Measurements from ENCODE around the gene SPACDR.

SPACDR gene

DNA sequence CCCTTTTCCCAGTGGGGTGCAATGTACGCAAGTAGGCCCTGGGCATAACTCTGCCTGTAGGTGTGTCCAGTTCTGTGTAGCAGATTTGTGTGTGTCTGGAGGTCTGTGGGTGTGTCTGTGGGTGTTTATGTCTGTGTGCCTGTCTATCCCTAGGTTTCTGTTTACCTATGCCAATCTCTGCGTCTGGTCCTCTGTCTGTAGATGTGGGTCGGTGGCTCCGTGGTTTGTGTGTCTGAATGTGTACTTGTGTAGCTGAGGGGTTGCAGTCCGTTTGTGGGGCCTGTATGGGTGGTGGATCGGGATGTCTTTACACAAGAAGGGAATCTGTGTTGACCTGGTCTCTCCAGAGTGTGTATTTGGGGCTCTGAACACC, 20.6 kb upstream of the SPACDR start:
- DNase-seq = no peak

DNA sequence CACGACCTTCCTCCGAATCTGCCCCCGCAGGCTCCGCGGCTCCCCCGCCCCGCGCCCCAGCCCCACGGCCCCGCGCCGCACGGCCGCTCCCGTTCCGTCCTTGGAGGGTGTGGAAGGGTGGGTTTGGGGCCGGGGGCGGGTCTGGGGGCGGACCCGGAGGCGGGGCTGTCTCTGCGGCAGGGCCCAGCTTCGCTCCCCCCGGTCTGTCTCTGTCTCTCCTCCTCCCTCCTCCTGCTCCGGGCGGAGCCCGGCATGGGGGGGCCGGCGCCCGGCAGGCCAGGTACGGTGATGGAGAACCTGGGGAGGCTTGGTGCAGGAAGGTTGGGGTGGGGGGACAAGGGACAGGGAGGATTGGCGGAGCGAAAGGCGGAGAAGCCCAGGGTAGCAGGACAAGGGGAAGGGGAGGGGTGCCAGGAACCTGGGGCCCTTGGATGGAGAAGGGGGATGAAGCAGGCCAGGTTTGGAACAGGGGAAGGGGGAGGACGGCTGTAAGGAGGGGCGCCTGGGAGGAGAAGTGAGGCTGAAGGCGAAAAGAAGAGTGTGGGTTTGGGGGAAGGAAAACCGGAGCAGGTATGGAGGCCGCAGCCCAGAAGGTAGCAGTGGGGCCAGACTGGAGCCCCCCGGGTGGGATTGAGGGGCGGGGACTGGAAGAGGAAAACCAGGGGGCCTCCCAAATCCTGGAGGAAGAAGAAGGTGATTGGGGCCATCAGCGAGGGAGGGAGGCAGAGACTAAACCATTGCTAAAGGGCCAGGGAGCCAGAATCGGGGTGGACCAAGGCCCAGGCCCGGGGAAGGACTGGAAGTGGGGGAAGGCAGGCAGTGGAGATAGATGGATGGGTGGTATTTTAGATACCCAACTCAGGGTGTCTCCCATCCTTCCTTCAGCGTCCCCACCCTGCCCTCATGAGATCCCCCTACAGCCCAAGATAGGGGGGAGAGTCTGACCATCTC, 19.9 kb upstream of the SPACDR start, which contains the start of gene NYAP1:
TSS of gene NYAP1 (plus strand) at position 206 of the 951 bp plus-strand sequence. CDS start 1,385 bp downstream, outside the sequence.
- DNase-seq = peak; percentile 56 to 63

DNA sequence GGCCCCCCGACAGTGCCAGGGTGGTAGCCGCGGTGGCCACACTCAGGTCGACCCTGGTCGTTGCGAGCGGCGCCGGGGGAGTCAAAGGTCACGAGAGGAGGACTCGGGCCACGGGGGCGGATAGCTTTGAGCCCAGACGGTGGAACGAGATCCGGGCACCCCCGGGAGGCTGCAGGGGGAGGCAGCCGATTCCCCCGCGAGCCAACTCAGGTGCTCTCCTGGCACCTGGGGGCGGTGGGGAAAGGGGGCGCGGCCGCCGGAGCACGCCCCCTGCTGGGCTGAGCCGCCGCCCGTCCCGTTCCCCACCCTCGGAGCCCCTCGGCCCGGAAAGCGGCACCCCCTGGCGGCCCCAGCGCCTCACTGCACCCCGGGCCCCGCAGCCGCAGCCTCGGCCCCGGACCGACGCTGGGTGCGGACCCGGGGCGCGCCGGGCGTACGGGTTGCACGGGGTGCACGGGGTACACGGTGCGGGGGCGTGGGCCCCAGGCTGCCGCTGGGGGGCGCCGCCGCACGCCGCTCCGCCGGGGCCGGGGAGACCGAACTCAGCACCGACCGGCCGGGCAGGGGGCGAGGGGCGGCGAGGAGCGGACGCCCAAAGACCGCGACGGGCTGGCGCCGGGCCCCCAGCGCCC, 19.1 kb upstream of the SPACDR start:
- peak; percentile 82 to 86 for DNase-seq

DNA sequence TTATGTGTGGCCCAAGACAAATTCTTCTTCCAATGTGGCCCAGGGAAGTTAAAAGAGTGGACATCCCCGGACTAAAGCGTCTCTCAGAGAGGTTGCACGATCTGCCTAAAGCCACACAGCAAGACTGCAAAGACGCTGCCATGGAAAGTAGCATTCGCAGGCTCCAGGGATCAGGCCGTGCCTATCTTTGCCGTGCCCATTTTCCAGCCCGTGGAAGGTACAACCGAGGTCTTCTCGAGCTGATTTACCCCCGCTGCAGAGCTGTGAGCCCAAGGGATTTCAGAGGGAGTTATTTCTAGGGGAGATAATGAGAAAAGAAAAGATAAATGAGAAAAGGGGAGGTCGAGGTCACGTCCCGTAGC, 18.6 kb upstream of the SPACDR start:
- DNase-seq = no peak

DNA sequence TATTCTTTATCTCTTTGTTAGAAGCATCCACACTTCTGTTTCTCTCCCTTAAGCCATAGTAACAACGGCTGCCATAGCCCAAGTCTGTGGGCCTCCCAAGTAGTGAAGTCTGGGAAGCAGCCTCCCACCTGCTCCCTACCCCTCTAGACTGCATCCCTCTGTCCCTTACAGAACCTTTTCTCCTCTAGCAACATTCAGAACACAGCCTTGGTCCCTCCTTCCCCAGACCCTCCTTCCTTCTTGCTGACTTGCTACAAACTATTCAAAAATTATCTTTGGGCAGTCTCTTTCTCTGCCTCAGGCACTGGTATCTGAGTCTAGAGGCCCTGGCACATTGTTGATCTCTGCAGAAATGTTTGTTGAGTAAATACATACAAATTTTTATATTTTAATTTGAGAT, 17.4 kb upstream of the SPACDR start:
- no peak for DNase-seq

DNA sequence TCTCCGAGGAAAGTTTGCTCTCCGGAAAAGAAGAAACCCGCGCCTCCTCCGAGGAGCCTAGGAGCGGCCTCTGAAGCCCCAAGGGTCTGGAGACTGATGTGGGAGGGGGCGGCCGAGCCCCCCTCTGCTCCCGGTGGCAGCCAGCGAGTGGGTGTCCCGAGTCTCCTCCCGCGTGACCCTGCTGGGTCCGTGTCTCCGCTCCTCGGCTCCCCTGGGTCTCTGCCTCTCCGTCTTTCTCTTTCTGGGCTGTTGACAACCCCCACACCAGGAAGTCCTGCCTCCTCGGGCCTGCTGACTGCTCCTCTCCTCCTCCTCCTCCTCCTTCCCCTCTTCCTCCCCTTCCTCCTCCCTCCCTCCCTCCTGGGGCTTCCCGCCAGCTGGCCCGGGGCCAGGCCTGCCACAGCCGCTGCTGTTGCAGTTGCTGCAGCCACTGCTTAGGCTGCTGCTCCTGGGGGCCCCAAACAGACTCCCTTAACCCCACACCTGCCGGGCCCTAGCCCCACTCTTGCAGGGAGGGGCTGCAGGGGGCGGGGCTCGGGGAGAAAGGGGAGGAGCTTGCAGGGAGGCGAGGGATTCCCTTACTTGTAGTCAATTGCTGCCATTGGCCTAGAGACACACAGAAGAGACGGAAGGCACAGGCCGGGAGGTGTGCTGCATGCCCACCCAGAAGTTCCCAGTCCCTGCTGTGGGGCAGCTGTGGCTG, 15.0 kb upstream of the SPACDR start, which contains the start of gene TSC22D4:
TSS of gene TSC22D4 (minus strand) at position 257 of the 703 bp plus-strand sequence. CDS start 1,176 bp downstream, outside the sequence.
- DNase-seq = peak; percentile 93

DNA sequence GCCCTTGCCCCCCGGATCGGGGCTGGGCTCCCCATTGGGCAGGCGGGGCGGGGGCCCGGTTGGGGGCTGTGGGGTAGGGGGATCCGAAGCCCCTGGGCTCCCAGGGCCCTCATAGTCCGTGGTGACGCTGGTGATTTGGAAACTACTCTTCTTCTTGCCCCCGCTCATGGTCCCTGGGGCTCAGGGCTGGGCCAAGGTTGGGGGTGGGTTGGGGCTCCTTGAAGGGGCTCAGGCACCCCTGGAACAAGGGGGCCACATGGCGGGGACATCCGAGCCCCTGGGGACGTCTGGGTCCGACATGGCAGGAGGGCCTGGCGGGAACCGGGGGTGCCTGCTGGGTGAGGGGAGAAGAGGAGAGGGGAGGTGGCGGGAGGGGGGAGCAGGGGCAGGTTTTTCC, 13.8 kb upstream of the SPACDR start:
- DNase-seq = no peak

DNA sequence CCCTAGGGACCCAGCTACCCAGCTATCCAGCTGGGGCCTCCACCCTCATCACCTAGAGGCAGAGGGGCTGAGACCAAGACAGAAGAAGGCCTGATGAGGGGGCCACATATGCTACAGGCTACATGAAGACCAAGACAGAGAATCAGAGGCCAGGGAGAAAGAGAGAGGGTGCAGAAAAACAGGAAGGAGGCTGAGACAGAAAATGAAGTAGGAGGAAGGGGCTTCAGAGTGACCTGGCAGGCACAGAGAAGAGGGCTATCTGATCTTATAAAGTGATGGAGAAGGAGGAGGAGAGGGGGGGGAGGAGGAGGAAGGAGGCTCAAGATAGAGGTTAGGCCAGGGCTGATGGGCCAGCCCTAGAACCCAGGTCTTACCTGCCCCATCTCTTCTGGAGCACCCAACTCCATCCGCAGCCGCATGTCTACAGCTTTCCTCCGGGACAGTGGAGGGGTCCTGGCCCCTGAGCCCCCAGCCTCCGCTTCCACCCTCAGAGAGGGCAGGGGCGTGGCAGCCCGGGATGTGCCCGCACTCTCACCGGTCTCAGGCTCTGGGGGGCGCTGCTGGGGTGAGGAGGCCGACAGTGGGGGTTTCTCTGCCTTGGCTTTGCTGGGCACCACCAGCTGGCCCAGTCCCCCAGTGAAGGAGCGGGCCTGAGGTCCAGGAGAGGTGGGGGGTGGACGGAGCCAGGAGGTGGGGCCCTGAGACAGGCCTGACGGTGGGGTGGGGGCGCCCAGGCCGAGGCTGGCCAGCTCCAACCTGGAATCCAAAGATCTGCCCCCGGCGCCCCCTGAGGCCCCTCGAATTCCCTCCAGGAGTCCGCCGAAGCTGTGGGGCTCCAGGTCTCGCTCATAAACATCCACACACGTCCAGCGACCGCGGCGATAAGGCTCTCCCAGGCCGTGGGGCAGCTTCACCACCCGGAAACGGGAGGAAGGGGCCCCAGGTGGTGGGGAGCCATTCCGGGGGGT, 13.1 kb upstream of the SPACDR start:
- peak; percentile 23 to 45 for DNase-seq

DNA sequence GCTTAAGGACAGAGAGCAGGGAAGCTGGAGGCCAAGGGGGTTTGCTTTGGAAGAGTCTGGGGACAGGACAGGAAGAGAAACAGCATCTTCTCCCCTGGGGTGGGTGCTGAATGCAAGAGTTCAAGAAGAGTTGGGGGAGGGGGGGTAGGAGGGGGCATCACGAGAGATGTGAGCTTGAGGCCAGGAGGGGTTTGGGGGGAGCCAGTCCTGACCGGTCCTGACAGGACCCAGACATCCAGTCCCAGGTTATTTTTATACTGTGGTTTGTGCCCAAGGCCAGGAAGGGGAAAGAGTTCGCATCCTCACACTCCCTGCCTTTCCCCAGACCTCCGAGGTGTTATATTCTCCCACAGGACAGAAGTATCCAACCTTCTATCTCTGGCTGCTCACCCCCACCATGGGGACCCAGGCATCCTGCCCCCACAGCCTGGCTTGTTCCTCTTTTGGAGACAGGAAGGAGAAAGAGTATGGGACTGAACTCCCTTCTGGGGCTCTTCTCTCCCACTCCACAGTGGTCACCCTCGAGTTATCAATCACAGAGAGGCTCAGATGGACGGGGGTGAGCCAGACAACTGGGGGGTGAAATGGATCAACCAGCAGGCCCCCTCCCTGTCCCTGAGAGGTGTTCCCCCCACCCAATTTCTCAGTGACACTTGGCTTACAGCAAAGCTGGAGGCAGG, 12.2 kb upstream of the SPACDR start:
- no peak for DNase-seq

DNA sequence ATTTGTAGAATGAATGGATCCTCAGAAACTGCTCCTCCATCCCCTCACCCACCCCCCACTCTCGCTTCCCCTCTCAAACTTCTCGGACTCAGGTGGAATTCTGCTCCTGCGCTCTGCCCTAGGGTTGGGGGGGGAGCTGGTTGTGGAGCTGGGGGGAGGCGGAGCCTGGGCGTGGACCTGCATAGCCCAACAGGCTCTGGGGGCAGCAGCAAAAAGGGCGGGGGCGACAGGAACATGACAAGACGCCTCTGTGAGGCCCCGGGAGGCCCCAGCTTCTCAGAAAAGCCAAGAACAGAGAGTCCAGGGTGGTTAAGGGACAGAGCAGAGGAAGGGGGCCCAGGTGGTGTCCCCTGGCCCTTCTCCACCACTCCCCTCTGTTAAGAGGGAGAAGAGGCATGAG, 11.5 kb upstream of the SPACDR start:
- no peak for DNase-seq

DNA sequence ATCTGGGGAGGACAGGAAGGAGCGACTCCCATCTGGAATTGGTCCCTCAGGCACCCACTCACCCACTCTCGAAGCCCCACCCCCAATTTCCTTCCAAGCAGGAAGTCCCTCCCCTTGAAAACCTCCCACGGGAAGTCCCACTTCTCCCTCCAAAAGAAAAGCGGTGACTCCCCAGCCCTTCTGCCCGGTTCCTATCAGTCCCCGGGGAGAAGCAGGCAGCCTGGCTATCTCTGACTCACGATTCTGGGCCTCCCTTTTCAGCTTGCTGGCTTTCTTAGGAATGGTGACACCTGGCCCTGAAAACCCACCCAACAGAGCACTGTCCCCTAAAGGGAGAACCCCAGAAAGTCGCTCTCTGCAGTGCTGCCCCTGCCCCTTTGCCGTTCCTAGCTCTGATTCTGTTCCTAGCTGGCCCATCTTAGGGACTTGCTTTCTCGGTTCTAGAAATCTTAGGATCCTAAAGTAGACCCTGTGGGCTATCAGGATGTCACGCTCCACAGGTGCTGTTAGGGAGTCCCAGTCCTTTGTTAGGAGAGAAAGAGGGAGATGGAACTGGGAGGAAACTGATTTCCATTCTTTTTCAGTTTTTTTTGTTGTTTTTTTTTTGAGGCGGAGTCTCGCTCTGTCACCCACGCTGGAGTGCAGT, 8.9 kb upstream of the SPACDR start:
- DNase-seq = no peak

DNA sequence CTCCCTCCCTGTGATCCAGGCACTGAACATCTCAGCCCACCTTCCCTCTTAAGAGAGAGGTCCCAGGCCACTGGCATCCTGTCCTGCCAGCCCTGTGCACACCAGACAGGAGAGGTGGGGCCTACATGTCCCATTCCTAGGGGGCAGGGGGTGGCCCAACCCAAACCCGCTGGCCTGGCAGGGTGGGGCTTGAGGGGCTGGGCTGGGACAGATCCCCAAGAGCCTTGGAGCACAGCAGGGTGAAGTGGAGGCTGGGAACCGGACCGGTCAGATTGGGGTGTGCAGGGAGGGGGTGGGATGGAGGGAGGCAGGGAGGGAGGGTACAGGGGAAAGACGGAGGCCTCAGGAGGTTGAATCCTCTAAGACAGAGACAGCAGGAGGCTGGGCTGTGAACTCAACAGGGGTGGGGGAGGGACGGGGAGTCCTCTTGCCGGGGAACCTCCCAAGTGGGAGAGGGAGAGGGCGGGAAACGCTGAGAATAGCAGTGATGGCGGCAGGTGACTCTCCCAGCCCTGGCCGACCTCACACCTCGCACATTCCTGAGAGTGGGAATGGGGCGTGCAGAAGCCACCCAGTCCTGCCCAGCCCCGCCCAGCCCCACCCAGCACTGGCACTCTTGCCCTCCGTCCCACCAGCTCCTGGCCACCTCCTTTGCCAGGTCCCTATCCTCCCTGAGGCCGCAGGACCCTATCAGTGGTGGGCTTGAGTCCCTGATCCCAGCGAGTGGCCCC, 8.2 kb upstream of the SPACDR start:
- DNase-seq = no peak

DNA sequence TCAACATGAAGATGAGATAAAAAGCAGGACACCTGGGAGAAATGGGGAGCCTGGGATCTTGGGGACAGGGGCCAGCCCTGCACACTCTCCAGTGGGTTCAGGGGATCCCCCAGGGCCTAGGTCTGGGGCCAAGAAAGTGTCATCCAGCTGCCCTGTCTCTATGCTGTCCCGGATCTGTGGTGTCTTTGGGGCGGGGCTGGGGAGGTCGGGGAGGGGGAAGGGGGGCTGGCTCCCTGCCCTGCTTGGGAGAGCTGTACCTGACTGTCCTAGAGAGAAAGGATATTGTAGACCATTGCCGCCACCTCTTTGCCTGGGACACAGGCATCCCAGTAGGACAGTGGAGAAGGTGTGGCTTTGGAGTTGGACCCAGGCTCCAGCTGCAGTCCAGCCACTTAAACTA, 7.0 kb upstream of the SPACDR start:
- no peak for DNase-seq

DNA sequence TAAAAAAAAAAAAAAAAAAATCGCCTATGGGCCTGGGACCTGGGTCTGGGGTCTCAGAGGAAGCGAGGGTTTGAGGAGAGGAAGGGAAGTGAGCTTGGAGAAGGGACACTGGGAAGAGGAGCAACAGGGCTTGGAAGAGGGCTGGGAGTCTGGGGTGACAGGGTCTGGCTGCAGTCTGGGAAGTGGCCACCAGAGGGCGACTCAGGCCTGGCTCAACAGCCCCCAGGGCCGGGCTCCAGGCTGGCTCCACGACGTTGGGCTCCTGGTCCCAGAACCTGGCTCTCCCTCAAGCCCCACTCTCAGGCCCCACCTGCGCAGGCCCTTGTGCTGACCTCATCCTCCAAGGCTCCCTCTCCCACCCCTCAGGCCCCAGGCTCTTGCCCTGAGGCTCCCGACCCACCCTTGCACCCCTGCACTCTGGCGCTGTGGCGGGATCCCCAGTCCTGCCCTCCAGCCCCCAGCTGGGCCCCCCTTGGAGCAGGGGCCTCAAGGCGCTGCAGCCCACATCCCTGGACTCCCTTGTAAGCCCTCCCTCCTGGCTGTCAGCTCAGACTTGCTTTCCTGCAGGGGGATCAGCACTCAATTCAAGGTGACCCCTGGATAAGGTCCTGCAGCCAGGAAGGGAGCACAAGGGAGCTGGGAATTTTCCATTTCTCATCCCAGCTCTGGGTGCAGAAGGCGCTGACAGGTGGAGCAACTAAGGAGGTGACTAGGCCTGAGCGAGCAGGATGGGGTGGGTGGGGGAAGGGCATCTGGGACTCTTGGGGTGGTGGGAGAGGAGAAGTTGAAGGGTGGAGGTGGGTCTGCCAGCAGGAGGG, 5.4 kb upstream of the SPACDR start:
- peak; percentile 77 to 81 for DNase-seq

DNA sequence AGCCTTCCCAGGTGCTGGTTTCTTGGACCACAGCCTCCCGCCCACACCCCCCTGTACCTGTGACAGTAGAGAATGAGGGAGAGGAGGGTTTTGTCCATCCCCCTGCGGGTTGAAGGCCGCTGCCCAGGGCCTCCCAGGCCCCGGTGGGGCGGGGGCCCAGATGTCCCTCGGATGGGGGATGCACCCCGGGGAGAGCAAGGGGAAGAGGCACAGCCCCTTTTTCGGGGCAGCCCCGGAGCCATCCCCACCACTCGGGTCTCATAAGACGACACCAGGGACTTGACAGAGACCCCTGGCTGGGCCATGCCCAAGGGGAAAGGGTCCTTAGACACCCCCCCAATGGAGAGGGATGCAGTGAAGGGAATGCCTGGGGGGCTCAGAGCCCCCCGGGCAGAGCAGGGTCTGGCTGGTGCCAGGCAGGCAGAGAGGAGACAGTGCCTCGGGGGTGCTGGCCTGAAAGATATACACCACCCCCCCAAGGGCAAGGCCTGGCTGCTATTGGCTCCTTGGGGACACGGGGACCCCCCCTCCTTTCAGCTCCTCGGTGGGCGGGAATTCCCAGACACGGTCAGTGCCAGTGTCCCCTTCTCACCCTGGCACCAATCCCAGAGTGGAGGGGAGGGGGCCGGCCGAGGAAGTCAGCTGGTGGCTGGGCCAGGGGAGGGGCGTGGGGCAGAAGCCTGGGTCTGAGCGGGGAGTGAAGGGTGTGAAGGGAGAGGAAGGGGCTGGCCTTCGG, 3.7 kb upstream of the SPACDR start:
- DNase-seq = no peak

DNA sequence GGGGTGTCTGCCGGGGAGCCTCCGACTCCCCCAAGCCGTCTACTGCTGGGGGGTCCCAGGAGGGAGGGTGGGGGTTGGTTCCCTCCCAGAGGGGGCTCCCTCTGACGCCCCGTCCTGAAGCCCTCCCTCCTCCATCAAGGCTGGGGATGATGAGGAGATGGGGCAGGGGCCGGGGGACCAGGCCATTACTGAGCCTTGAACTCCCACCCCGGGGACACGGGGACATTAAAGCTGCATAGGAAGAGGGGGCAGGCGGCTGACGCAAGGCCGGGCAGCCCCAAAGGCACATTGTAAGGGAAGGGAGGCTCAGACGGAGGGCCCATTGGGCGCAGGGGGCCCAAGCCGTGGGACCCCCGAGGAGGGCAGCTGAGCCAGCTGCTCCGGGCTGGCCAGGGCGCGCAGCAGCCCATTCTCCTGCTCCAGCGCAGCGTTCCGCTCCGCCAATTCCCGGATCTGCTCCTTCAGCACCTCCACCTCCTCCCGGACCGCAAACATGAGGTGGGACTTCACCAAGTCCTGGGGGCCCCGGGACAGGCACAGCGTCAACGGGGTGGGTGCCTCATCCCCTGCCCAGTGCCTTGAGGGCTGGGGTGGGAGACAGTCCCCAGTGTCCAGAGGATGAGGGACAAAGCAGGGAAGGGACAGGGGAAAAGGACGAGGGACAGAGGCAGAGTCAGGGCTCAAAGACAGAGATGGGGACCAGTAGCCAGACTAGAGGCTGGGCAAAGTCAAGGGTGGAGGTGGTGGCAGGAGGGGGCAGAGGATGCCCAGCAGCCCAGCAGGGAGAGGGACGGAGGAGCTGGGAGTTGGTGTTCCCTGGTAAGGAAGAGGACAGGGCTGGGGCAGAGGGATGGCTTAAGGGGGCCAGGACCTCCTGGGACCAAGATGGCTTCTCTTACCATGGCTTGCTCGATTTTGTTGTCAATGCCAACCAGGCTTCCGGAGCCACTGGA, 2.9 kb upstream of the SPACDR start:
- DNase-seq = no peak

DNA sequence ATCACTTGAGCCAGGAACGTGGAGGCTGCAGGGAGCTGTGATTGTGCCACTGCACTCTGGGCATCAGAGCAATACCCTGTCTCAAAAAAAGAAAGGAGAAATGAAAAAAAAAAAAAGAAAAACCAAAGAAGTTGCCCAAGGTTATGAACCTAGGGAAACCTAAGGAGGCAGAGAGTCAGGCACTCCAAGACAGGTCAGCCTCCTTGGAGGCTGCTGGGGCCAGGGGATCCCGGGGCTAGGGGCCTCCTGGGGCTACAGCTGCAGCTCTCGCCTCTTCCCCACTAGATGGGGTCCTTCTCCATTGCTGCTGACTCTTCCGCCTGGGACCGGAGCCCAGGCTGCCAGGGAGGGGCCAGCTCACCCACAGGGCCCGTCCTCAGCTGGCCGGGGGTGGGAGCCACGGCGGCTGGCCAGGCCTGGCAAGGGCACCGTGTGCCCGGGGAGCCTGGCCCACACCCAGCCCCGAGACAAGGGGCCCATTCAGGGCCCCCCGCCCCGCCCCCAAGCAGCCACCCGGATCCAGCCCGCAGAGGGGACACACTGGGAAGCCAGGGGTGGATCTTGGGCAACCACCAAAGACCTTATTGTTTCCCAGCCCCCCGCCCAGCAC, 1.7 kb upstream of the SPACDR start:
- DNase-seq = peak in 1 of 2 donors; percentile 38
